DMS153 treated with DMSO at 0.1 percent for 48 hours (cell line): Measurements from ENCODE around the gene SLC40A1.

Source experiments
- DNase-seq: peaks from one replicate; lab custom pipeline; 2025; ENCODE audit not compliant: unreplicated experiment; lab: John Stamatoyannopoulos, UW

Gene SLC40A1

DNA sequence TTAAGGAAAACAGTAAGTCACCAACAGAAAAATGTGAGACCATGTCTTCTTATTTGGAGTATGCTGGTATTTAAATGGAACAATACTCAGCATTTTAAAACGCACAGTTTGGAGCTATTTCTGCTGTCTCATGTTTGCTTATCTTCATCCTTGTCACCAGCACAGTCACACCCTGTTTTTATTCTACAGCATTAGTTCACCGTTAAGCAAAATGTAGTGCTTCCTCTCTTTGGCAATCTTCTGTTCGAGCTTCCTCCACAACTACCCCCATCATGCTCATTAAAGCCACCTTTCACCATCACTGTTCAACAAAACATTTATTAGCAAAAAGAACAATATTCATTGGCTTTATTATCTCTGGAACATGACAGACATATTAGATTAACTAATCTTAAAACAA, 64.0 kb downstream of the SLC40A1 start:
- no peak for DNase-seq

DNA sequence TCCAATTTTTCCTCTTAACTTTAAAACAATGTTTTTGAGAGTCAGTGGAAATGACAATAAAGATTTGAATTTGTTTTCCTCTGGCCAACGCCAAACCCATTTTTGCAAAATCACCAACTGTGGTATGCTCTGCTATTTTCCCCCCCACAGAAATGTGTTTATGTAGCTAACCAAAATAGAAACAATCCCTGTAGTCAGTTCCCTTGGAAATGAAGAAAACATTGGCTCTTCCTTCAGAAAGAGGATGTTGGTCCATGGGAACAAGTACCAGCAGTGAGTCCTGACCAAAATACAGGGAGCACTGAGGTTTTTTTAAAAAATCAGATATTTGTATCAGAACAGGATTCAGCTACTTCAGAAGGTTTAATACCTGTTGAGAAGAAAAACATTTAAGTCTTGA, 65.3 kb downstream of the SLC40A1 start:
- no peak for DNase-seq

- no peak for DNase-seq
Observed at GRCh38 chr2:189514104-189514503, 66.5 kb downstream of the SLC40A1 start.

DNA sequence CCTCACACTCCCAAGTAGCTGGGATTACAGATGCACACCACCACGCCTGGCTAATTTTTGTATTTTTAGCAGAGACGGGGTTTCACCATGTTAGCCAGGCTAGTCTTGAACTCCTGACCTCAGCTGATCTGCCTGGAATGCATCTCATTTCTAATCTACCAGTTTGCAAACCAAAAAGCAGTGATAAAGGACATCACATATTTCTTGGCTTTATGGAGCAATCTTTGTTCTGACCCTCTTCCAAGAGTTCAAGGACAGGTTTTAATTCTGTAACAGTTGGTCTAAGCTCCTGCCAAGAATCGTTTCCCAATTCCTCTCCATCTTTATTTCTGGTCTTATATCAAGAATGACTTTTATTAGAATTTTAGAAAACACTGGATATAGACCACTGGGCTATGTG, 67.7 kb downstream of the SLC40A1 start:
- DNase-seq: no peak

GRCh38 chr2:189511960-189512319, 68.6 kb downstream of the SLC40A1 start:
- DNase-seq: no peak

- no peak for DNase-seq
Observed at GRCh38 chr2:189511210-189511959, 69.2 kb downstream of the SLC40A1 start.
